Esophagus (tissue), 2 donors: ENCODE results near the gene MAP4K1. TPM values are rescaled to one million over a fixed set of nuclear protein-coding genes. Genes with fewer than 3 reads are reported as not detected.

Experiments used
- H3K27ac ChIP-seq, 2 donors: one replicate each; pipeline ENCODE4 v1.5.1; 2013; ENCODE audit warnings: low read depth in 2 of 2, mild to moderate bottlenecking in 2 of 2, inconsistent platforms in 1 of 2, low read length in 1 of 2, moderate library complexity in 1 of 2
- H3K27me3 ChIP-seq, 2 donors: one replicate each; pipeline ENCODE4 v1.6.1; 2013; ENCODE audit warnings: low read length in 2 of 2, control low read depth in 1 of 2, mild to moderate bottlenecking in 1 of 2; ENCODE audit not compliant: insufficient read depth in 2 of 2, control insufficient read depth in 1 of 2
- H3K36me3 ChIP-seq, 2 donors: one replicate each; pipeline ENCODE4 v1.6.1; 2013; ENCODE audit warnings: low read length in 1 of 2; ENCODE audit not compliant: control insufficient read depth in 2 of 2, insufficient read depth in 2 of 2
- H3K4me1 ChIP-seq, 2 donors: one replicate each; pipeline ENCODE4 v1.6.1; 2013; ENCODE audit warnings: low read length in 1 of 2; ENCODE audit not compliant: control insufficient read depth in 2 of 2, insufficient read depth in 2 of 2
- H3K4me3 ChIP-seq, 2 donors: one replicate each; pipeline ENCODE4 v1.5.1; 2013; ENCODE audit warnings: low read length in 2 of 2, mild to moderate bottlenecking in 2 of 2, low read depth in 1 of 2, moderate library complexity in 1 of 2
- H3K9me3 ChIP-seq, 2 donors: one replicate each; pipeline ENCODE4 v1.6.1; 2013; ENCODE audit warnings: mild to moderate bottlenecking in 2 of 2, low read depth in 1 of 2, low read length in 1 of 2, moderate library complexity in 1 of 2; ENCODE audit not compliant: control insufficient read depth in 2 of 2, insufficient read depth in 1 of 2
- WGBS, 2 donors: extraction: QIAGEN DNeasy Blood & Tissue Kit; methylation state at CpG; one replicate each; pipeline ENCODE4 v1.1.7; 2013; 5-methylcytosine and 5-hydroxymethylcytosine counted together
- polyA plus RNA-seq, 2 donors: library from polyadenylated mRNA; stranded (reverse); fragments of 200-250 nt; gene quantifications; one replicate each; pipeline ENCODE4 v1.2.3, GENCODE V29; 2013
- donor health status: healthy with polysubstance abuse.
- donor health status: Bipolar disorder and iron deficiency.

Gene MAP4K1
- polyA plus RNA-seq, 2 donors: 3.3 to 7.3 TPM

GRCh38 chr19:38543286-38543806, 74.4 kb downstream of the MAP4K1 start:
- no peak overlapping the region for H3K4me3 ChIP-seq
- H3K27me3 ChIP-seq: no peaks in the 10 kb centered on the region
- H3K9me3 ChIP-seq: no peaks in the 10 kb centered on the region
- H3K36me3 ChIP-seq: no peaks in the 10 kb centered on the region
- H3K27ac ChIP-seq: no peak overlapping the region
- peaks cover 0 to 7% of the 10 kb centered on the region in 2 donors for H3K4me1 ChIP-seq
- 76 to 83% methylated on average over 19 of the region's 19 CpGs for WGBS, 2 donors

DNA sequence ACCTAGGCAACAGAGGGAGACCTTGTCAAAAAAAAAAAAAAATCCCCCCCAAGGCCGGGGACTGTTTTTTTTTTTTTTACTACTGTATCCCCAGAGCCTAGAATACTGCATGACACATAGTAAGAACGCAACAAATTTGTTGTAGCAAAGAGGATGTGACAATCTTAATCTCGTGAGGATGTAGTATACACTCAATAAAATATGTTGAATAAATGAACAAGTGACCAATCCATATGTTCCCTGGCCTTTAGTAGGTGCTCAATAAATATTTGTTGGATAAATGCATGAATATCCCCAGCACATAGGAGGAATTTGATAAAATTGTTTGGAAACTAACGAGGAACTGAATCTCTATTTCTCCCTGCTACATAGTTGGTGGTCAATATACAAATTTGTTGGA, 75.7 kb downstream of the MAP4K1 start:
- Histone ChIP-seq H3K4me1 (peaks cover 0 to 7% of the 10 kb centered on the region in 2 donors), H3K4me3 (no peak overlapping the region), H3K27ac (no peak overlapping the region), H3K27me3 (no peaks in the 10 kb centered on the region), H3K36me3 (no peaks in the 10 kb centered on the region), H3K9me3 (no peaks in the 10 kb centered on the region)
- 86 to 88% methylated on average over 4 of the region's 4 CpGs for WGBS, 2 donors

DNA sequence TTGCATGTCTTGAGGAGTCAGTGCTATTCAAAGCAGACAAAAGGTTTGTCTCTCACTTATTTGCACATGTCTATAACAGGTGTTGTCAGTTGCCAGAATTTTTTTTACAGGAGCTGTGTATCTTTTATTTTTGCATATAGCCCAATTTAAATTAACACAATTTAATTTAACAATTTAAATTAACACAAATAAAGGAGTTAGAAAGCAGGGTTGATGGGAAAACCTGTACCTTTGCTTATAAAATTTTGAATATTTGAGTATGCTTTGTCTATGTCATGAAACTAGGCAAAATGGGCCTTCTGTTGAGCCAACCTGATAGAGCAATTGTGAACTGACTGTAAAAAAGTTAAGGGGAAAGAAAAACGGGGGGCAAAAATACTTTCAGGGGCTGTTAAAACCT, 78.0 kb downstream of the MAP4K1 start:
- H3K9me3 ChIP-seq: peaks cover 0 to 9% of the 10 kb centered on the region in 2 donors
- H3K36me3 ChIP-seq: no peaks in the 10 kb centered on the region
- H3K27me3 ChIP-seq: no peaks in the 10 kb centered on the region
- 50 to 75% methylated on average over 1 of the region's 1 CpG for WGBS, 2 donors
- no peak overlapping the region for H3K4me3 ChIP-seq
- H3K4me1 ChIP-seq: peaks cover 0 to 7% of the 10 kb centered on the region in 2 donors
- H3K27ac ChIP-seq: no peak overlapping the region

DNA sequence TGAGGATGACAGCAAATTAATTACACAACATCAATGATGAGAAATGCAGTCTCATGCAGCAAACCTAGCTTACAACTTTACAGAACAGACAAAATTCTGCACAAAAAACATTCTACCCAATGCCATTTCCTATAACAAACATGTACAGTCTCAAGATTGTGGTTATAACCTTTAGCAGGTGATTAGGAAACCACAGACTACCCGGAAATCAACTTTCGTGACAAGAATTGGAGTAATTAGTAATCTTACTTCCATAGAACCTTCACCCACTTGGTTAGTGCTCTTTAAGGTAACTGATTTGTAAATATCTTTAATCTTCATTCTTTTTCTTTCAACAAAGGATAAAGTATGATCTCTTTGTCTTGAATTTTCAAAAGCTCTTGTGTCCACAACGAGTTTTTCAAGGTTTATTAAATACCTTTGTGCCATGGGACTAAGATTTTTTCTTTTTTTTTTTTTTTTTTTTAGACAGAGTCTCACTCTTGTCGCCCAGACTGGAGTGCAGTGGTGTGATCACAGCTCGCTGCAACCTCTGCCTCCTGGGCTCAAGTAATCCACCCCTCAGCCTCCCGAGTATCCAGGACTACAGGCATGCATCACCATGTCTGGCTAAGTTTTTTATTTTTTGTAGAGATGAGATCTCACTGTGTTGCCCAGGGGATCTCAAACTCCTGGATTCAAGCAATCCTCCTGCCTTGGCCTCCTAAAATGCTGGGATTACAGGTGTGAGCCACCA, 78.8 kb downstream of the MAP4K1 start:
- 24 to 34% methylated on average over 6 of the region's 6 CpGs for WGBS, 2 donors
- Histone ChIP-seq H3K36me3 (no peaks in the 10 kb centered on the region), H3K4me1 (peaks cover 0 to 5% of the 10 kb centered on the region in 2 donors), H3K4me3 (no peak overlapping the region), H3K9me3 (peaks cover 0 to 11% of the 10 kb centered on the region in 2 donors), H3K27me3 (no peaks in the 10 kb centered on the region), H3K27ac (no peak overlapping the region)

- peaks cover 0 to 11% of the 10 kb centered on the region in 2 donors for H3K9me3 ChIP-seq
- no peak overlapping the region for H3K27ac ChIP-seq
- no peaks in the 10 kb centered on the region for H3K36me3 ChIP-seq
- no peak overlapping the region for H3K4me3 ChIP-seq
- 30 to 40% methylated on average over 3 of the region's 3 CpGs for WGBS, 2 donors
- H3K27me3 ChIP-seq: no peaks in the 10 kb centered on the region
- H3K4me1 ChIP-seq: no peaks in the 10 kb centered on the region
Measured at GRCh38 chr19:38538386-38538785, 79.4 kb downstream of the MAP4K1 start.

Other genes with a start within 250 kb of the MAP4K1 start
- gene PSMD8, start 243.4 kb downstream of the MAP4K1 start, polyA plus RNA-seq: 100 to 1,000 TPM in 1 of 2 donors, 10 to 100 TPM in 1; 46.7 to 162 TPM
- gene GGN, start 229.9 kb downstream of the MAP4K1 start, polyA plus RNA-seq: under 1 TPM; 0.12 to 0.29 TPM
- gene SPRED3, start 229.3 kb downstream of the MAP4K1 start, polyA plus RNA-seq: under 1 TPM; 0.24 to 0.37 TPM
- gene FAM98C, start 214.9 kb downstream of the MAP4K1 start, polyA plus RNA-seq: 10 to 100 TPM; 23.8 to 25.0 TPM
- under 1 TPM; 0.24 to 0.35 TPM for gene RASGRP4, start 191.7 kb downstream of the MAP4K1 start, polyA plus RNA-seq
- 1 to 10 TPM; 8.0 to 8.7 TPM for gene RYR1, start 184.3 kb downstream of the MAP4K1 start, polyA plus RNA-seq
- 100 to 1,000 TPM; 248 to 396 TPM for gene EIF3K, start 1.2 kb upstream of the MAP4K1 start, polyA plus RNA-seq
- 100 to 1,000 TPM; 261 to 376 TPM for gene ACTN4, start 29.7 kb upstream of the MAP4K1 start, polyA plus RNA-seq
- gene CAPN12, start 126.5 kb upstream of the MAP4K1 start, polyA plus RNA-seq: 10 to 100 TPM in 1 of 2 donors, 1 to 10 TPM in 1; 4.1 to 12.3 TPM
- gene LGALS7, start 155.6 kb upstream of the MAP4K1 start, polyA plus RNA-seq: 1,000 to 10,000 TPM in 1 of 2 donors, 100 to 1,000 TPM in 1; 405 to 2,874 TPM
- gene LGALS7B, start 171.2 kb upstream of the MAP4K1 start, polyA plus RNA-seq: 1,000 to 10,000 TPM; 3,260 to 6,105 TPM
- gene LGALS4, start 195.0 kb upstream of the MAP4K1 start, polyA plus RNA-seq: 1 to 10 TPM in 1 of 2 donors, under 1 TPM in 1; 0.66 to 2.3 TPM
- gene ECH1, start 213.8 kb upstream of the MAP4K1 start, polyA plus RNA-seq: 100 to 1,000 TPM; 108 to 215 TPM
- 100 to 1,000 TPM; 134 to 150 TPM for gene HNRNPL, start 232.0 kb upstream of the MAP4K1 start, polyA plus RNA-seq